ENCODE data around the gene COQ8B. TPM values are rescaled to one million over a fixed set of nuclear protein-coding genes. Genes with fewer than 3 reads are reported as not detected.
A peak's percentile ranks its signal among the peaks of the same experiment; 100 is the strongest.
"Not testable (repeated sequence)": the region's sequence is repeated elsewhere in the genome, so short reads cannot be mapped to it uniquely, and the experiment has no call there.

COQ8B gene
- total RNA-seq, 2 donors from 2014 or later: 26.5 to 48.5 TPM

DNA sequence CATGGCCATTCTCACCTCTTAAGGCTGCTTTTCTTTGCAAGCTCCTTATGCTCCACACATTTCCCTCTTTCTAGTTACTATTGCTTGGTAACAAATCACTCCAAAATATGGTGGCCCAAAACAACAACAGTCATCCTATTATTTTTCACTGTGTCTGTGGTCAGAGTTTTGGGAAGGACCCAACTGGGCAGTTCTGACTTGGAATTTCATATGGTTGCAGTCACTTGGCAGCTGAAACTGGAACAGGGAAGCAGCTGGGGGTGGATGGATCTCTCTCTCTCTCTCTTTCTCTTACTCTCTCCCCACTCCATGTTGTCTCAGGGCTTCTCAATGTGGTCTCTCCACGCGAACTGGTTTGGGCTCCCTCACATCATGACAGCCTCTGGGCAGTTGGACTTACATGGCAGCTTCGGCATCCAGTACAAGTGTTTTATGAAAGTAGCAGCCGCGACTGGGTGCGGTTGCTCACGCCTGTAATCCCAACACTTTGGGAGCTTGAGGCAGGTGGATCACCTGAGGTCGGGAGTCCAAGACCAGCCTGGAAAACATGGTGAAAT is 65.9 kb downstream of the COQ8B start:
- Histone ChIP-seq H3K27me3 (no peaks in the 10 kb centered on the region), H3K27ac (no peak overlapping the region), H3K4me1 (no peaks in the 10 kb centered on the region), H3K36me3 (no peaks in the 10 kb centered on the region), H3K9ac (ENCODE audit: low read depth in 2 of 2, low read length in 2 of 2) (no peak overlapping the region), H3K9me3 (no peaks in the 10 kb centered on the region), H3K4me3 (no peak overlapping the region)
- TF ChIP-seq, protein P1, sequence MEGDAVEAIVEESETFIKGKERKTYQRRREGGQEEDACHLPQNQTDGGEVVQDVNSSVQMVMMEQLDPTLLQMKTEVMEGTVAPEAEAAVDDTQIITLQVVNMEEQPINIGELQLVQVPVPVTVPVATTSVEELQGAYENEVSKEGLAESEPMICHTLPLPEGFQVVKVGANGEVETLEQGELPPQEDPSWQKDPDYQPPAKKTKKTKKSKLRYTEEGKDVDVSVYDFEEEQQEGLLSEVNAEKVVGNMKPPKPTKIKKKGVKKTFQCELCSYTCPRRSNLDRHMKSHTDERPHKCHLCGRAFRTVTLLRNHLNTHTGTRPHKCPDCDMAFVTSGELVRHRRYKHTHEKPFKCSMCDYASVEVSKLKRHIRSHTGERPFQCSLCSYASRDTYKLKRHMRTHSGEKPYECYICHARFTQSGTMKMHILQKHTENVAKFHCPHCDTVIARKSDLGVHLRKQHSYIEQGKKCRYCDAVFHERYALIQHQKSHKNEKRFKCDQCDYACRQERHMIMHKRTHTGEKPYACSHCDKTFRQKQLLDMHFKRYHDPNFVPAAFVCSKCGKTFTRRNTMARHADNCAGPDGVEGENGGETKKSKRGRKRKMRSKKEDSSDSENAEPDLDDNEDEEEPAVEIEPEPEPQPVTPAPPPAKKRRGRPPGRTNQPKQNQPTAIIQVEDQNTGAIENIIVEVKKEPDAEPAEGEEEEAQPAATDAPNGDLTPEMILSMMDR (IDR thresholded peaks at IDR 0.05): no peak
- DNase-seq: no peak
- intact Hi-C loops (cut with DNase I): no loop called here

DNA sequence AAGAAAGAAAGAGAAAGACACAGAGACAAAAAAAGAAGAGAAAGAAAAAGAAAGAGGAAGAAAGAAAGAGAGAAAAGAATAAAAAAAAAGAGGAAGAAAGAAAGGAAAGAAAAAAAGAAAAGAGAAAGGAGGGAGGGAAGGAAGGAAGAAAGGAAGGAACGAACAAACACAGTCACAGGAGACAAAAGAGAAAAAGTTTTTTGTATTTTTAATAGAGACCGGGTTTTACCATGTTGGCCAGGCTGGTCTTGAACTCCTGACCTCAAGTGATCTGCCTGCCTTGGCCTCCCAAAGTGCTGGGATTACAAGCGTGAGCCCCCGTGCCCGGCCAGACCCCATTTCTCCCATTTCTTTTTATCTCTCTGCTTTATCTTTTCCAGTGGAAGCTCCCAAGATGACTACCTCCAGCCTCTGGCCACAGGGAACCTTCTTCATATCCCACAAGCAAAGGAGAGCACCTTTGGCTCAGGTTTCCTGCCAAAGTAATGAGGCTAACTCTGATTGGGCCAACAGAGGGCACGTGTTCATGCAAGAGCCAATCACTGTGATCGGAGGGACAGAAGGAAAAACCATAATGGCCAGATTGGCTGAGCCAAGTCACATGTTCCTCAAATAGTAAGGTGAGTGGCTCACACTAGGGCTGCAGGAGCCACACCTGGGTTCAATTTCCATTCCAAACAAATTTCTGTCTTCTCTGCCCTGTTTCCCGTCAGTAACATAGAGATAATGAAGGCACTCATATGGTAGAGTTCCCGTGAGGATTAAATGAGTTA is 66.6 kb downstream of the COQ8B start:
- not testable (repeated sequence) for H3K27ac ChIP-seq

DNA sequence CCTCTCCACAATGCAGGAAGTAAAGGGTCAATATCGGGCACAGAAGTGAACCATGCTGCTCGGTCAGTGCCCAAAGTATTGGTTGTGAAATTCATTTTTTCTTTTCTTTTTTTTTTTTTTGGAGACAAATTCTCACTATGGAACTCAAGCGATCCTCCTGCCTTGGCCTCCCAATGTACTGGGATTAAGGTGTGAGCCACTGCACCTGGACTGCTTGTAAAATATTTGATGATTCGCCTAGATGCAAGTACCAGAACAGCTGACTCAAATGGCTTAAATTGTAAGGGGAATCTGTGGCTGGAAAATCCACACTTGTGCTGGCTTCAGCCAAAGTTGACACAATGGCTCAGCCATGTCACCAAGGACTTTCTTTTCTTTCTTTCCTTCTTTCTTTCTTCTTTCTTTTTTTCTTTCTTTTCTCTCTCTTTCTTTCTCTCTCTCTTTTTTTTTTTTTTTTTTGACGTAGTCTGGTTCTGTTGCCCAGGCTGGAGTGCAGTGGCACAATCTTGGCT is 69.9 kb downstream of the COQ8B start:
- Histone ChIP-seq H3K9ac (ENCODE audit: low read depth in 2 of 2, low read length in 2 of 2) (no peak overlapping the region), H3K9me3 (no peaks in the 10 kb centered on the region), H3K36me3 (no peaks in the 10 kb centered on the region), H3K4me1 (no peaks in the 10 kb centered on the region), H3K4me3 (no peak overlapping the region), H3K27me3 (no peaks in the 10 kb centered on the region), H3K27ac (peak overlapping the region; percentile 66)
- intact Hi-C loops (cut with DNase I): no loop called here
- DNase-seq: no peak
- TF ChIP-seq, protein P1 (IDR thresholded peaks at IDR 0.05): no peak

More for the DNA sequence above, 66.6 kb downstream of the COQ8B start:
- H3K9me3 ChIP-seq; H3K4me3 ChIP-seq; intact Hi-C loops (cut with DNase I); H3K9ac ChIP-seq (ENCODE audit: low read depth in 2 of 2, low read length in 2 of 2); H3K4me1 ChIP-seq; H3K27me3 ChIP-seq; H3K36me3 ChIP-seq; DNase-seq: not testable (repeated sequence)

DNA sequence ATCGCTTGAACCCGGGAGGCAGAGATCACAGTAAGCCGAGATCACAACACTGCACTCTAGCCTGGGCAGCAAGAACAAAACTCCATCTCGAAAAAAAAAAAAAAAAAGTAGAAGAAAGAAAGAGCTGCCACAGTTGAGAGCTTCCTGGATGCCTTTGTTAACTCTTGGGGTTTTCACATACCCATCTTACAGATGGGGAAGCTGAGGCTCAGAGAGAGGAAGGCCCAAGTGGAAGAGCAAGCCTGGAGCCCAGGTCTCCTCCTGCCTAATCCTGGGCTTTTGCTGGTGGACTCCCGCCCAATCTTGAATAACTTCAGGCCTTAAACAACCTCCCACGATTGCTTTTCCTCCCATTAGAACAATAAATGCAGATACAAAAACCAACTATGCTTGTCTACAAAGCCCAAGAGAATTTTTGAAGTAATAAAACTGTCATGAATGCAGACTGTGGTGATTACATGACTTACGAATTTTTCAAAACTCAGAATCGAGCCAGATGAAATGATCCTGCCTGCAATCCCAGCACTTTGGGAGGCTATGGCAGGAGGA is 73.9 kb downstream of the COQ8B start:
- H3K9me3 ChIP-seq: no peaks in the 10 kb centered on the region
- H3K27me3 ChIP-seq: no peaks in the 10 kb centered on the region
- H3K4me1 ChIP-seq: no peaks in the 10 kb centered on the region
- H3K36me3 ChIP-seq: no peaks in the 10 kb centered on the region
- H3K9ac ChIP-seq (ENCODE audit: low read depth in 2 of 2, low read length in 2 of 2): peak overlapping the region in 1 of 2 donors; percentile 12
- TF ChIP-seq, protein P1 (IDR thresholded peaks at IDR 0.05): no peak
- no peak for DNase-seq
- peak overlapping the region; percentile 22 for H3K27ac ChIP-seq
- intact Hi-C loops (cut with DNase I): no loop called here
- H3K4me3 ChIP-seq: no peak overlapping the region

DNA sequence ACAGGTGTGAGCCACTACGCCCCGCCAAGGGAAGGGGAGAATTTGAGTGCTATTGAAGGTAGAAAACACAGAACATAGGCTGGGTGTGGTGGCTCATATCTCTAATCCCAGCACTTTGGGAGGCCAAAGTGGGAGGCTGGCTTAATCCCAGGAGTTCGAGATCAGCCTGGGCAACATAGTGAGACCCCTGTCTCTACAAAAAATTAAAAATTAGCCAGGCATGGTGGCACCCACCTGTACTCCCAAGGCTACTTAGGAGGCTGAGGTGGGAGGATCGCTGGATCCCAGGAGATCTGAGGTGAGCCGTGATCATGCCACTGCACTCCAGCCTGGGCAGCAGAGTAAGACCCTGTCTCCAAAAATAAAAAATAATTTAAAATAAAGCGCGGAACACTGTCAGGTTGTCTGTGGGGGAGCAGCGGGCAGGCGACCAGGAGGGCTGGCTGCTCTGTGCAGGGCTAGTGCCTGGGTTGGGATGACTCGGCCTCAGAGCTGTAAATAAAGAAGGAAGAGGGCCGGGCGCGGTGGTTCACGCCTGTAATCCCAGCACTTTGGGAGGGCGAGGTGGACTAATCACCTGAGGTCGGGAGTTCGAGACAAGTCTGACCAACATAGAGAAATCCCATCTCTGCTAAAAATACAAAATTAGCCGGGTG is 74.5 kb downstream of the COQ8B start:
- DNase-seq: no peak
- Histone ChIP-seq H3K36me3 (no peaks in the 10 kb centered on the region), H3K27me3 (no peaks in the 10 kb centered on the region), H3K4me3 (no peak overlapping the region), H3K4me1 (no peaks in the 10 kb centered on the region), H3K27ac (no peak overlapping the region), H3K9ac (ENCODE audit: low read depth in 2 of 2, low read length in 2 of 2) (no peak overlapping the region), H3K9me3 (no peaks in the 10 kb centered on the region)
- TF ChIP-seq, protein P1 (IDR thresholded peaks at IDR 0.05): no peak
- intact Hi-C loops (cut with DNase I): no loop called here

Other genes with a start within 250 kb of the COQ8B start
- gene SPTBN4, start 249.9 kb downstream of the COQ8B start, total RNA-seq: under 1 TPM; 0.29 to 0.74 TPM
- 10 to 100 TPM; 53.6 to 87.8 TPM for gene SHKBP1, start 140.0 kb downstream of the COQ8B start, total RNA-seq
- 100 to 1,000 TPM; 143 to 231 TPM for gene LTBP4, start 115.5 kb downstream of the COQ8B start, total RNA-seq
- 10 to 100 TPM; 12.8 to 22.0 TPM for gene NUMBL, start 26.2 kb downstream of the COQ8B start, total RNA-seq
- 10 to 100 TPM; 15.8 to 22.0 TPM for gene ITPKC, start 226 bp upstream of the COQ8B start, total RNA-seq
- gene ACTMAP, start 33.6 kb upstream of the COQ8B start, total RNA-seq: 10 to 100 TPM; 11.1 to 18.7 TPM
- 100 to 1,000 TPM in 1 of 2 donors, 10 to 100 TPM in 1; 56.0 to 126 TPM for gene SNRPA, start 34.3 kb upstream of the COQ8B start, total RNA-seq
- gene MIA, start 58.6 kb upstream of the COQ8B start, total RNA-seq: 1 to 10 TPM; 1.0 to 3.6 TPM
- 10 to 100 TPM; 42.3 to 53.4 TPM for gene RAB4B, start 61.4 kb upstream of the COQ8B start, total RNA-seq
- gene EGLN2, start 82.3 kb upstream of the COQ8B start, total RNA-seq: 10 to 100 TPM; 67.3 to 87.8 TPM
- gene CYP2A6, start 133.6 kb upstream of the COQ8B start, total RNA-seq: 1 to 10 TPM in 1 of 2 donors, not detected in 1; 1.4 TPM
- gene CYP2A7, start 165.3 kb upstream of the COQ8B start, total RNA-seq: under 1 TPM in 1 of 2 donors, not detected in 1; 0.37 TPM